ENCODE results near the gene MRPL50. TPM values are rescaled to one million over a fixed set of nuclear protein-coding genes. Genes with fewer than 3 reads are reported as not detected.

MRPL50 gene
- total and polyA plus RNA-seq, 9 of the 15 experiments (the other 6 are each of a cell fraction or from before 2014, with no cell fraction given), result 17.5 to 107 (median 37.4) TPM

- TF ChIP-seq ZNF592 (IDR thresholded peaks at IDR 0.05), result 0 out of 2 replicates have a peak, but pooled peaks have one; percentile 24
- peak; percentile 45; the same call in 1 of the 2 replicates for TF ChIP-seq EHMT2 (IDR thresholded peaks at IDR 0.05)
- TF ChIP-seq MTA2 (IDR thresholded peaks at IDR 0.05; ENCODE audit: low read depth), result peak; percentile 32; the same call in 1 of the 2 replicates
- peak; percentile 76 for TF ChIP-seq CBFA2T2 (conservative IDR thresholded peaks at IDR 0.05)
- no peak for TF ChIP-seq RFX5 (IDR thresholded peaks at IDR 0.05; ENCODE audit: low read depth, low read length)
- TF ChIP-seq NCOR1 (IDR thresholded peaks at IDR 0.05), result peak; percentile 65; the same call in 1 of the 2 replicates
- TF ChIP-seq ARID1B (IDR thresholded peaks at IDR 0.05), result peak; percentile 67
- TF ChIP-seq TCF3 (CRISPR knock-in tag; IDR thresholded peaks at IDR 0.05), result peak; percentile 74
- peak in 1 of 2 experiments; percentile 35; a peak in 1 of 4 replicates for TF ChIP-seq KDM1A (IDR thresholded peaks at IDR 0.05)
- TF ChIP-seq SMARCA4 (IDR thresholded peaks at IDR 0.05), result peak; percentile 50; the same call in 1 of the 2 replicates
- TF ChIP-seq TEAD4 (IDR thresholded peaks at IDR 0.05; ENCODE audit: low read length), result peak; percentile 68
- TF ChIP-seq TEAD4 (CRISPR knock-in tag; IDR thresholded peaks at IDR 0.05; ENCODE audit: borderline replicate concordance), result no peak
- TF ChIP-seq TRIM24 (IDR thresholded peaks at IDR 0.05), result 0 out of 4 replicates have a peak, but pooled peaks of 1 of the 2 experiments have one; percentile 48
- TF ChIP-seq TAL1 (IDR thresholded peaks at IDR 0.05), result peak; percentile 51; the same call in 1 of the 2 replicates
- TF ChIP-seq NCOA6 (IDR thresholded peaks at IDR 0.05), result no peak
- no peak for TF ChIP-seq ID3 (CRISPR knock-in tag; IDR thresholded peaks at IDR 0.05)
- TF ChIP-seq ID3 (tag; IDR thresholded peaks at IDR 0.05), result no peak
- TF ChIP-seq JUN (IDR thresholded peaks at IDR 0.05; ENCODE audit: borderline replicate concordance, low read depth, low read length), result no peak
- no peak for TF ChIP-seq JUN (CRISPR knock-in tag; IDR thresholded peaks at IDR 0.05; ENCODE audit: borderline replicate concordance)
- TF ChIP-seq EP300 (IDR thresholded peaks at IDR 0.05; ENCODE audit: low read length), result peak; percentile 49; the same call in 1 of the 2 replicates
- TF ChIP-seq GATA2 (CRISPR knock-in tag; IDR thresholded peaks at IDR 0.05), result 0 out of 2 replicates have a peak, but pooled peaks have one; percentile 19
- TF ChIP-seq CBFA2T3 (IDR thresholded peaks at IDR 0.05), result peak; percentile 85
- TF ChIP-seq KLF16 (IDR thresholded peaks at IDR 0.05), result 0 out of 2 replicates have a peak, but pooled peaks have one; percentile 19
Measured at GRCh38 chr9:101362450-101362849, 36.0 kb downstream of the MRPL50 start (continued).

All from K562 (cell line).